ACHN (cell line): ENCODE data around the gene ATG16L1.

Experiments
- DNase-seq: peaks from one replicate; pipeline ENCODE4 v3.0.0-alpha.2; 2015
- in situ Hi-C: cut with HindIII; loops from 2 replicates; pipeline ENCODE4 v1.10.0; 2017; ENCODE audit warnings: low sequenced_read_pairs, low pct_ligation_motif_present, low pct_unique_long_range_greater_than_20kb

ATG16L1 gene

DNA sequence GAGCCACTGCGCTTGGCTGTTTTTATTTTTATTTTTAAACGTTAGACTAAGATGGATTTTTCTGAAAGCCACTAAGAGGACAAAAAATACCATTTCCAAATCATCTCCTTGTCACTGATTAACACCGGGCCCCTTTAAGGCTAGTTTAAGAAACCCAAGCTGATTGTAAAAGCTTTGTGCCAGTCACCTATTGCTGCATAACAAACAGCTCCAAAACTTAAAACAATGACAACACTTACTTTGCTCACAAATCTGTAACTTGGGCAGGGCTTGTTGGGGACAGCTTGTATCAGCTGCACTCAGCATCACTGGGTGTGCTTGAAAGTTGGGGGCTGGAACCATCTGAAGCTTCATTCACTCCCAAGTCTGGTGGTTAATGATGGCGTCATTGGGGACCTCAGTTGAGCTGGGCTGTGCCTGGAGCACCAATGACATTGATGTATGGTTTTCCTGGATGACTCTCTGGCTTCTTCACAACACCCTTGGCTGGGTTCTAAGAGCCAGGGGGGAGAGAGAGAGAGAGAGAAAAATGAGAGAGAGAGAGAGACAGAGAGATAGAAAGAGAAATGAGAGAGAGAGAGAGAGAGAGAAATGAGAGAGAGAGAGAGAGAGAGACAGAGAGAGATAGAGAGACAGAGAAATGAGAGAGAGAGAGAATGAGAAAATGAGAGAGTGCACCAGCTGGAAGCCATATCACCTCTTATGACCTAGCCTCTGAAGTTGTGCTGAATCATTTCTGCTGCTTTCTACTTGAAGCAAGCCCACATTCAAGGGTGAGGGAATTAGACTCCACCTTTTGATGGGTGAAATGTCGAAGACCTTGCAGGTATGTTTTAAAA is 26.0 kb upstream of the ATG16L1 start:
- in situ Hi-C loops, result no loop called here
- no peak for DNase-seq

DNA sequence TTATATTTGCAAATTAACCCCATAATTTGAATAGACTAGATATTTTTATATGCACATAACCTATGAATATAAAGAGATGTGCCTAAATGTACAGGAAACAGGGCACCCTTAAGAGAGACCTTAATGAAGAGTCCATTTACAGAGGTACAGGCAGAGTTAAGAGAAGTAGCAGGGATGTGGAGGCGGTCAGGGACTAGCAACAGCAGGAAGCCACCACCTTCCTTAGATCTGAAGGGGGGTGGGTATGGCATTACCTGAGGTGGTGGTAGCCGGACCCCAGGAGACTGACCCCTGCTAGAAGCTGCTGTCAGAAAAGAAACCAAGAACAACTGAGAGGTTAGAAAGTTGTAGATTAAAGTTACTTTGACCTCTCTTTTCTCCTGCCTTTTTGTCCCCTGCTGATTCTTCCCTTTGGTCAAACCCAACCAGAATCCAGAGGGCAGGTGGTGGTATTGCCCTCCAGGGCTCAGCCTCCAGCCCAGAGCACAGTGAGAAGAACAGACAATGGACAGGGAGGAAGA is 24.9 kb upstream of the ATG16L1 start:
- no peak for DNase-seq
- in situ Hi-C loops, result no loop called here

DNA sequence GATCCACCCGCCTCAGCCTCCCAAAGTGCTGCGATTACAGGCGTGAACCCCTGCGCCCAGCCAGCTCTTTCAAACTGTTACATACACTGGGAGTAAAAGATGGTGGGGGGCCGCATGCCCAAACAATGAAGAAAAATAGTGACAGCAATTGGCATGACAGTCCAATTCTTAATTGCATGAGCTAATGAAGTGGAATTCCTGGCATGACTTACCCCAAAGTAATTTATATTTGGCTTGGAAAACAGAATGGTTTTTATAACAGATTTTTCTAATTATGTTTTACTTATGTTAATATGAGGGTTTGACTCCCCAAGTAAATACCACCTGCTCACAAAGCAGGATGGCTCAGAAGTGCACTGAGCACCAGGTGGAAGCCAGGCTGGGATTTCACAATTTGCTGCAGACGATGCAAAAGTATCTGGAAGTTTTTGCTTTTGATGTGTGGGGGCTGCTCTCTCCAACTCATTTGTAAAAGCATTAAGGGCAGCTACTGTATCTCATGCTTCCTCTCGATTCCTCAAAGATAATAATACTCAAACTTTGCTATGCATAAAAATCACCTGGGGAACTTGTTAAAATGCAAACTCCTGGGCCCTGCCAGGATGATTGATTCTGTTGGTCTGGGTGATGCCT is 24.0 kb upstream of the ATG16L1 start:
- in situ Hi-C loops, result no loop called here
- DNase-seq, result no peak

- in situ Hi-C loops, result no loop called here
- no peak for DNase-seq
Measured at GRCh38 chr2:233228376-233228775, 23.1 kb upstream of the ATG16L1 start.

GRCh38 chr2:233233618-233234230 is 17.7 kb upstream of the ATG16L1 start:
- in situ Hi-C loops, result no loop called here
- no peak for DNase-seq

- in situ Hi-C loops, result no loop called here
Measured at GRCh38 chr2:233234264-233234663, 17.2 kb upstream of the ATG16L1 start.

DNA sequence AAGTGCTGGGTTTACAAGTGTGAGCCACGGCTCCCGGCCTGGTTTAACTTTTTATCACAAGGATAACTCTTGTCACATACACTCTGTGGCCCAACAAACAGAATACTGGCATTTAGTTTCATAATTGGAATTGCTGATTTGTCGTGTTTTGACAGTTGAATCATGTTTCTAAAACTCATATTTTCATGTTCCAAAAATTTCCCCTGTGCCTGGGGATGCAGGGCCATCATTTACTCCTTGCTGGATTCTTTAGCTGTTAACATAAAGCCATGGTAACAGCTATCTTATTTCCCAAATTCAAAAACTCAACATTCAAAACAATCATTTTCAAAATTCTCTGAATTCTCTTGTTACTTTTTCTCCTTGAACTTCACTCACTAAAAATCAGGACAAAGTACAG is 16.5 kb upstream of the ATG16L1 start:
- in situ Hi-C loops, result no loop called here
- no peak for DNase-seq

More at GRCh38 chr2:233234264-233234663, 17.2 kb upstream of the ATG16L1 start:
- no peak for DNase-seq

- no peak for DNase-seq
- in situ Hi-C loops, result no loop called here
Measured at GRCh38 chr2:233235977-233236376, 15.5 kb upstream of the ATG16L1 start.

GRCh38 chr2:233236820-233237589 is 14.5 kb upstream of the ATG16L1 start:
- DNase-seq, result no peak
- in situ Hi-C loops, result no loop called here

- no peak for DNase-seq
- in situ Hi-C loops, result no loop called here
Measured at GRCh38 chr2:233240897-233241296, 10.6 kb upstream of the ATG16L1 start.

DNA sequence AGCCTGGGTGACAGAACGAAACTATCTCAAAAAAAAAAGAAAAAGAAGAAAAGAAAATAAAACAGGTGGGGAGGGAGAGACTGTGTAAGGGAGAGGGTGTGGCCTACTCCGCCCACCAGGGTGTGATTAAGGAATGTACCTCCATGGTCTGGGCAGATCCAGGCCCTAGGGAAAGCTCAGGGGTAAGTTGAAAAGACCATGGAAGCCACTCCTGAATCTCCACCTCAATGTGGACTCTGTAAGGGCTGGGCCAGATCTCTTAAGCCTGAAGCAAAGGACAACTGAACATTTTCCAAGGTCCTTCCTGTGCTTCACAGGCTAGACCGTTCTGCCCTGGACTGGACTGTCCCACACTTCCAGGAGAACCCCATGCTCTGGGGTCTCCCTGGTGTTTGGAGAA is 9.7 kb upstream of the ATG16L1 start:
- in situ Hi-C loops, result no loop called here
- no peak for DNase-seq

DNA sequence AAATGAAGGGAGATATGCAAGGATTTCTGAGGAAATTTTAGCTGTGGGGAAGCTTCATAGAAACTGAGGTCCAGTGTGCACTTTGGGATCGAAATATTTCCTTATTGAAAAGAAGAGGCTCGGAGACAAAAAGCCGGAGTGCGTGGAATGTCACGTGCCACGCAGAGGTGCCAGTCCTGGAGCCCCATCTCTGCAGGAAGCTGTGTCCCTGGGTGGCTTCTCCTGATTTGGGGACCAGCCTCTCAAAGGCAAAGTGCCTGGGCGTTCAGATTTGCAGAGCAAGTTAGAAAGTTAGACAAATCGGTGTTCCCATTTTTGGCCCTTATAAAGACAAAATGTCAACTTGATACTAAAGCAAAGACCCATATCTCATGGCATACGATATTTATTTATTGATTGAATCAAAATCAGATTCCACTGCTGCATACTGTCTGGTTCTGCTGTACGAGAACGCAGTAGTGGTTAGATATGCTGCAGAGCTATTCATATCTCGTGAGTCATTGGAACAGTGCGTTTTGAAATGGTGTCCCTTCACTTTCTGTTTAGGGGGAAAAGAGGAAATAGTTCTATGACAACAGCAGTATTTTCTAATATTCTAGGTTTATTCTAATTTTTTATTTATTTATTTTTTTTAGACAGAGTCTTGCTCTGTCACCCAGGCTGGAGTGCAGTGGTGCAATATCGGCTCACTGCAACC is 9.1 kb upstream of the ATG16L1 start:
- in situ Hi-C loops, result no loop called here
- DNase-seq, result no peak

DNA sequence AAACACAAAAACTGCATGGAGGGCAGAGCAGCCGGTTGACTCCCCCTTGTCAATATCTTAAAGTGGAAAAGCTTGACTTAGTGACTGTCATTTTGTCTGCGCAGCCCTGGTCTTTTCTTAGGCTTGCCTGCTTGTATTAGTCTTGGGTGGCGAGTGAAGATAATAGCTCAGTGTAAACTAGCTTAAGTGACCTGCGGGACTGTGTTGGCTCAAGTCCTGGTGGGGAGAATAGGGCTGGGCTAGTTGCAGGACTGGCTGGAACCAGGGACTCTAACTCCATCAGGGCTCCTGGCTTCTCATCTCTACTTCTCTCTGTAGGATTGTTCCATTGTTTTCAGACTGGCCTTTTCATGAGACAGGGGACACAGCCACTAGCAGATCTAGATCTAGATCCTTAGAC is 8.1 kb upstream of the ATG16L1 start:
- in situ Hi-C loops, result no loop called here
- DNase-seq, result no peak

- in situ Hi-C loops, result no loop called here
- DNase-seq, result no peak
Measured at GRCh38 chr2:233244818-233245217, 6.7 kb upstream of the ATG16L1 start.

GRCh38 chr2:233245406-233245805 is 6.1 kb upstream of the ATG16L1 start:
- in situ Hi-C loops, result no loop called here
- no peak for DNase-seq

DNA sequence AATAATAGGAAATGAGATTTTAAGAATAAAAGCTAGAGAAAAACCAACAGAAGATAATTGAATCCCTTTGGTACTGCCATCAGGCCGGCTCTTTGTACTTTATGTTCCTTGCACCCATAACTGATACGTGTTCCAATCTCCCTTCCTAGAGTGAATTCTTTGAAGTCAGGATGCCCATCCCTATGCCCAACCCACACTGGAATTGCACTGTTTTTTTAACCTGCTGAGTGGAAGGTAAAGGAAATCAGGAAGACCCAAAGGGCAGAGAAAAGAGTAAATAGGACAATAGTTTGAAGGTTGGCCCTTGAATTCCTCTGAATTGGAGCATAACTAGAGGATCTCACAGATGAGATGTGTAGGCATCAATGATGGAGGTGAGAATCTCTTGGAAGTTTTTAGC is 4.4 kb upstream of the ATG16L1 start:
- DNase-seq, result no peak
- in situ Hi-C loops, result no loop called here

- in situ Hi-C loops, result no loop called here
- DNase-seq, result peak; percentile 42
Measured at GRCh38 chr2:233247744-233248143, 3.7 kb upstream of the ATG16L1 start.

DNA sequence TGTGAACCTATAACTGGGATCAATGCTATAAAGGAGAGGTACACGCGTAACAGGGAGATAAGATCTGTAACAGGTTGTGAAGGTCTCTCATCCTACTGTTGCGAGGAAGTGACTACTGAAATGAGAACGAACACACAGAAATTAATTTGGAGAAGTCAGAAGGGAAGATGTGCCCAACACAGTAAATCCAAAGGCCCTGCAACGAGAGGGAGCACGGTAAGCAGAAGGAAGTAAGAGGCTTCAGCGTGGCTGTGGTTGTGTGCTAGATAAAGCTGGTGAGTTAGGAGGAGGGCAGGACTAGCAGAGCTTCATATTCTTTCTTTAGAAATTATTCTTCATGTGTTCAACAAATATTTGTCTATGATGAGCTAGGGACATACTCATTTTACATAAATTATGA is 2.5 kb upstream of the ATG16L1 start:
- no peak for DNase-seq
- in situ Hi-C loops, result no loop called here
